Calu3 (cell line): ENCODE measurements around the gene NOD2. TPM values are rescaled to one million over a fixed set of nuclear protein-coding genes. Genes with fewer than 3 reads are reported as not detected.

Experiments used
- BruUV-seq: library from RNA; stranded (reverse); fragments of 400-500 nt; replicated peaks from 2 replicates; lab custom pipeline; 2021; lab: Mats Ljungman, UMichigan
- CTCF ChIA-PET: fragments of 300-600 bp; sonication (Branson Sonifier 250); formaldehyde crosslinking; loops from one replicate; lab custom pipeline; 2022; ENCODE audit warnings: antibody characterized with exemption; lab: Charles Lee
- DNase-seq: peaks from one replicate; pipeline ENCODE4 v3.0.0; 2022
- H3K27ac Mint-ChIP-seq: one replicate; pipeline ENCODE4 v1.8.0; 2022; ENCODE audit warnings: mixed read lengths; ENCODE audit not compliant: unreplicated experiment
- H3K27me3 Mint-ChIP-seq: one replicate; pipeline ENCODE4 v1.8.0; 2022; ENCODE audit warnings: mixed read lengths; ENCODE audit not compliant: unreplicated experiment
- H3K36me3 Mint-ChIP-seq: one replicate; pipeline ENCODE4 v1.8.0; 2022; ENCODE audit warnings: mild to moderate bottlenecking, moderate library complexity, mixed read lengths; ENCODE audit not compliant: insufficient read depth, unreplicated experiment
- H3K4me1 Mint-ChIP-seq: one replicate; pipeline ENCODE4 v1.8.0; 2022; ENCODE audit warnings: mild to moderate bottlenecking, low read depth, mixed read lengths; ENCODE audit not compliant: unreplicated experiment
- H3K4me3 Mint-ChIP-seq: one replicate; pipeline ENCODE4 v1.8.0; 2022; ENCODE audit warnings: mild to moderate bottlenecking, low read depth, moderate library complexity, mixed read lengths; ENCODE audit not compliant: unreplicated experiment
- H3K9me3 Mint-ChIP-seq: one replicate; pipeline ENCODE4 v1.8.0; 2022; ENCODE audit warnings: low read depth, mixed read lengths; ENCODE audit not compliant: unreplicated experiment
- intact Hi-C: fragments of 100-400 bp; cut with micrococcal nuclease; formaldehyde crosslinking; loops from one replicate; pipeline ENCODE4 v1.10.0; 2022; ENCODE audit not compliant: unreplicated experiment
- total RNA-seq: library from RNA; stranded (reverse); gene quantifications from 2 replicates; pipeline ENCODE4 v1.2.3, GENCODE V29; 2022
- TF ChIP-seq, protein P1 (sequence below): fragments of 200-600 bp; IDR thresholded peaks from one replicate; pipeline ENCODE4 v1.8.0; 2022; ENCODE audit warnings: antibody characterized with exemption; ENCODE audit not compliant: unreplicated experiment

Gene NOD2
- total RNA-seq, 1 experiment from 2014 or later: 0.87 TPM

DNA sequence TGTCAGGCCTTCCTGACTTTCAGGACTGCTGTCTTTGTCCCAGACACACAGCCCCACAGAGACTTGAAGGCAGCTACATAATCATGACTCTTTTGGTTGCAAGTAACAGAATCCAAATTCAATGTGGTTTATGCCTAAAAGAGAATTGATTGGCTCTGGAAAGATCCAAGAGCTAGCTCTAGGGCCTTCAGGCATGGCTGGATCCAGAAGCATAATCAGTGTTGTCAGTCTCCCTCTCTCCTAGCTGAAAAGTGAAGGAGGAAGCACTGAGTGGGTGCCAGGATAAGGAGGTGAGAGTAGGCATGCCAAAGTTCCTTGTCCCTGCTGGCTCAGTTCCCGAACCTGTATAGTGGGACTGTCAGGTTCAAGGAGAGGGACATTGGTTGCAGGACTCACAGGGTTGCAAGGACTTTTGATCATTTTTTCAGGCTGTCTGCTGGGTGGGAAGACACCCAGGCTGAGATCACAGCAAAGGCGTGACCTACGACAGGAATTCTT lies 37.8 kb upstream of the NOD2 start:
- H3K27me3 Mint-ChIP-seq: peaks cover 53% of the 10 kb centered on the region
- CTCF ChIA-PET: interaction anchor here (0.6 kb wide), 1 partner anchor 11 kb away, joined by 3 read pairs; no protein-coding TSS in a partner anchor
- no peak overlapping the region for H3K4me3 Mint-ChIP-seq
- peaks cover 5% of the 10 kb centered on the region for H3K9me3 Mint-ChIP-seq
- H3K4me1 Mint-ChIP-seq: no peaks in the 10 kb centered on the region
- no peak overlapping the region for H3K27ac Mint-ChIP-seq
- H3K36me3 Mint-ChIP-seq: no peaks in the 10 kb centered on the region
- no TSS peak for BruUV-seq
- TF ChIP-seq, protein P1, sequence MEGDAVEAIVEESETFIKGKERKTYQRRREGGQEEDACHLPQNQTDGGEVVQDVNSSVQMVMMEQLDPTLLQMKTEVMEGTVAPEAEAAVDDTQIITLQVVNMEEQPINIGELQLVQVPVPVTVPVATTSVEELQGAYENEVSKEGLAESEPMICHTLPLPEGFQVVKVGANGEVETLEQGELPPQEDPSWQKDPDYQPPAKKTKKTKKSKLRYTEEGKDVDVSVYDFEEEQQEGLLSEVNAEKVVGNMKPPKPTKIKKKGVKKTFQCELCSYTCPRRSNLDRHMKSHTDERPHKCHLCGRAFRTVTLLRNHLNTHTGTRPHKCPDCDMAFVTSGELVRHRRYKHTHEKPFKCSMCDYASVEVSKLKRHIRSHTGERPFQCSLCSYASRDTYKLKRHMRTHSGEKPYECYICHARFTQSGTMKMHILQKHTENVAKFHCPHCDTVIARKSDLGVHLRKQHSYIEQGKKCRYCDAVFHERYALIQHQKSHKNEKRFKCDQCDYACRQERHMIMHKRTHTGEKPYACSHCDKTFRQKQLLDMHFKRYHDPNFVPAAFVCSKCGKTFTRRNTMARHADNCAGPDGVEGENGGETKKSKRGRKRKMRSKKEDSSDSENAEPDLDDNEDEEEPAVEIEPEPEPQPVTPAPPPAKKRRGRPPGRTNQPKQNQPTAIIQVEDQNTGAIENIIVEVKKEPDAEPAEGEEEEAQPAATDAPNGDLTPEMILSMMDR: no peak
- intact Hi-C loops: no loop called here
- no peak for DNase-seq

DNA sequence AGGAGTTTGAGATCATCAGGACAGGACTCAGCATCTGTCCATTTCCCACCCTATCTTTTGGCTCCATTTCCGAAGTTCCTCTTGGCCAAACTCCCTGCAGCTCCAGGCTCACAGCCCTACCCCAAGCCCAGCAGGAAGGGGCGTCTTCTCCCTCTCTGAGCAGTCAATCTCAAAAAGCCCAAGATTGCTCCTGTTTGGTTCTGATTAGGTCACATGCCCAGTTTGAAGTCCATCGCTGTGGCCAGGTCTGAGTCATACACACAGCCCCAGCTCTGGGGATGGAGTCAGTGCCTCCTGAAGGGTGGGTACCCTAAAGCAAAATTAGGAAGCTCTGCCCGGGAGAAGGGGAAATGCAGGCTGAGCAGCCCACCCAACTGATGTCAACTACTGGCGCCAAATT lies 36.2 kb upstream of the NOD2 start:
- no TSS peak for BruUV-seq
- H3K4me1 Mint-ChIP-seq: no peaks in the 10 kb centered on the region
- no peak for DNase-seq
- H3K36me3 Mint-ChIP-seq: no peaks in the 10 kb centered on the region
- TF ChIP-seq, protein P1: no peak
- H3K27me3 Mint-ChIP-seq: peaks cover 53% of the 10 kb centered on the region
- H3K9me3 Mint-ChIP-seq: no peaks in the 10 kb centered on the region
- CTCF ChIA-PET: interaction anchor here (0.7 to 0.8 kb wide), 2 partner anchors 10 to 591 kb away, joined by 3 to 5 read pairs; partner anchors contain the start of gene HEATR3
- no peak overlapping the region for H3K27ac Mint-ChIP-seq
- intact Hi-C loops: no loop called here
- H3K4me3 Mint-ChIP-seq: no peak overlapping the region

DNA sequence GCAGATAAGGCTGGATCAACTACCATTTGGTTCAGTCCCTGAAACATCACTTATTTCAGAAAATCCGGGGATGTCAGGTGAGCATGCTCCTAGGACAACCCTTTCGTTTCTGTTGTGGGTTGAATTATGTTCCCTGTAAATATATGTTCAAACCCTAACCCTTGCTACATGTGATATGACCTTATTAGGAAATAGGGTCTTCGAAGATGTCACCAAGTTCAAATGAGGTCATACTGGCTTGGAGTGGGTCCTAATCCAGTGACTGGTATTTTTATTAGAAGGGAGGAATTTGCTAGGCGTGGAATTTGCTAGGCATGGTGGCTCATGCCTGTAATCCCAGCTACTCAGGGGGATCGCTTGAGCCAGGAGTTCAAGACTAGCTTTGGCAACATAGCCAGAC lies 33.6 kb upstream of the NOD2 start:
- CTCF ChIA-PET: no interaction called here
- H3K27ac Mint-ChIP-seq: no peak overlapping the region
- no peaks in the 10 kb centered on the region for H3K36me3 Mint-ChIP-seq
- peaks cover 34% of the 10 kb centered on the region for H3K27me3 Mint-ChIP-seq
- no peak overlapping the region for H3K4me3 Mint-ChIP-seq
- no TSS peak for BruUV-seq
- no peaks in the 10 kb centered on the region for H3K4me1 Mint-ChIP-seq
- no peaks in the 10 kb centered on the region for H3K9me3 Mint-ChIP-seq
- intact Hi-C loops: no loop called here
- TF ChIP-seq, protein P1: no peak
- no peak for DNase-seq

DNA sequence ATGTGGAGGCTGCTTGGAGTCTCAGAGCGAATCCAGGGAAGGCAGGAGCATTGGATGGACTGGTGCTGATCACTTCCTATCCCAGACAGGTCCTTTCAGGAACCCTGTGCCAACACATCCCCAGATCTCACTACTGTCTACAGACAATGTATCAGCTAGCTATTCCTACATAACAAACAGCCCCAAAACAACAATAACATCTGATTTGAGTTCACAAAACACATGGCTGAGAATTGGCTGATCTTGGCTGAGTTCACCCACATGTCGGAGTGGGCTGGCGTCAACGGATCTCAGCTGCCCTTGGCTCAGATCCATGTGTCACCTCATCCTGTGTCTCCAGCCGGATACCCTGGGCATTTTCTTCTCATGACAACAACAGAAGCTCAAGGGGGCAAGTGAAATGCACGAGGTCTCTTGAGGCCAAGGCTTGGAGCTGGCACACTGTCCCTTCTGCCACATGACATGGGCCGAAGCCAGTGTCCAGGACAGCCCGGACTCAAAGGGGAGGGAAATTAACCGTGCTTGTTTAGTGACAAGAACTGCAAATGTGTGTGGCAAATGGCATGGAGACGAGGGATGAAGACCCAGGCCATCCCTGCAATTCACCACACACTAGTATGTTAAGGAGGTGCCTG lies 31.0 kb upstream of the NOD2 start:
- TF ChIP-seq, protein P1: no peak
- BruUV-seq: no TSS peak
- H3K27ac Mint-ChIP-seq: no peak overlapping the region
- CTCF ChIA-PET: interaction anchor here (1.2 kb wide), 1 partner anchor 19 kb away, joined by 3 read pairs; no protein-coding TSS in a partner anchor
- H3K4me1 Mint-ChIP-seq: peaks cover 12% of the 10 kb centered on the region
- peaks cover 8% of the 10 kb centered on the region for H3K27me3 Mint-ChIP-seq
- intact Hi-C loops: no loop called here
- H3K4me3 Mint-ChIP-seq: no peak overlapping the region
- H3K36me3 Mint-ChIP-seq: no peaks in the 10 kb centered on the region
- no peaks in the 10 kb centered on the region for H3K9me3 Mint-ChIP-seq
- no peak for DNase-seq
